NCI-H146 treated with DMSO at 0.1 percent for 48 hours (cell line): ENCODE measurements around the gene CDK2AP2.
"Not testable (repeated sequence)": the region's sequence is repeated elsewhere in the genome, so short reads cannot be mapped to it uniquely, and the experiment has no call there.

ENCODE experiments used
- DNase-seq: peaks from one replicate; lab custom pipeline; 2025; ENCODE audit not compliant: unreplicated experiment; lab: John Stamatoyannopoulos, UW

Gene CDK2AP2

DNA sequence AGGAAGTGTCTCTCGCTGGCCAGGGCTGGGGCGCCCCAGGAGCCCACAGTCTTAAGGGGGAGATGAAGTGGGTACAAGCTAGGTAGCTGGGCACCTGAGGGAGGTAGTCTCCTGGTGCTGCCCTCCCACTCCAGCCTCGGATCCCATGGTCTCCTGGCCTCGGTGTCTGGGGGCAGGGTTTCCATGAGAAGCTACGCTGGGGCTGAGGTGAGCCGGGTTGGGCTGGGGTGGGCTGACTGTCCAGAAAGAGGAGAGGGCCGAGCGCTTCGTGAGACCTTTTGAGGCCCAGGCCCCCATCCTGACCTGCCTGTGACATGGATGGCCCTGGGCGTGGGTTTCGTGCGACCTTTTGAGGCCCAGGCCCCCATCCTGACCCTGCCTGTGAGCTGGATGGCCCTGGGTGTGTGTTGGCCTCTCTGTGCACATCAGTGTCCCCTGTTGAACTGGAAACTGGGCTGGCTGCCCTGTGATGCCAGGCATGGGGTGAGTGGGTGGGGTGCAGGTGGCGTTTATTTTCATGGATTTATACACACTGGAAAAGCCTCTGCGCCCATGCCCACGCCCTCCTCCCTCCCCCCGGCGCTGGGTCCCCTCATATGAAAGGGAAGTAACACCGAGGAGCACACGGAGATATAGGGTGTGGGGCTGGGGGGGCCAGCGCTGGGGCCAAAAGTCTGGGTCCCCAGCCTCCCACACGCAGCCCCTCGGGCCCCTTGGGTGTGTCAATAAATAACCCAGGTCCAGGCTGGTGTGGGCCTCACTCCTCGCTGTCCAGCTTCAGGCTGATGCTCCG lies 16.5 kb downstream of the CDK2AP2 start:
- DNase-seq: no peak

- no peak for DNase-seq
Observed at GRCh38 chr11:67490727-67491065, 17.3 kb downstream of the CDK2AP2 start.

- DNase-seq: no peak
Observed at GRCh38 chr11:67489885-67490726, 17.9 kb downstream of the CDK2AP2 start.

DNA sequence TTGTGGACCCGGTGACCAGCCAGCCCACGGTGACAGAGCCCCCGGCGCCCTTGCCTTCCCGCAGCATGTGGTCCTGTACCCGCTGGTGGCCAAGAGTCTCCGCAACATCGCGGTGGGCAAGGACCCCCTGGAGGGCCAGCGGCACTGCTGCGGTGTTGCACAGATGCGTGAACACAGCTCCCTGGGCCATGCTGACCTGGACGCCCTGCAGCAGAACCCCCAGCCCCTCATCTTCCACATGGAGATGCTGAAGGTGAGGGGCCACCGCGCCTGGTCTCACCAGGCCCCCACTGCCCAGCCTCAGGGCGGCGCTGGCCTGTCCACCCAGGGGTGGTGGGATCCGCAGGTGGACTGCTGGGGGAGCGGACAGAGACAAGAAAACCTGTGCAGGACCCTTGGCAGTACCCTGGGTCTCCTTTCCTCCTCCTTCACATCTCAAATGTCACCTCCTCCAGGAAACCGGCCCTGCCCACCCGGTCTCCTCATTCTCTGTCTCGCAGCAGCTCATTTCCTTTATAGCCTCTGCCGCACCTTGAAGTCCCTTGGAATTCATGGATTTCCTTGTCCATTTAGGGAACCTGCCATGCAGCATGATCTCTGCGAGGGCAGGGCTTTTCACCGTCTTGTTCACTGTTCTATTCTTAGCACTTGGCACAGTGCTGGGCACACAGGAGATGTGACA lies 18.6 kb downstream of the CDK2AP2 start:
- DNase-seq: no peak

DNA sequence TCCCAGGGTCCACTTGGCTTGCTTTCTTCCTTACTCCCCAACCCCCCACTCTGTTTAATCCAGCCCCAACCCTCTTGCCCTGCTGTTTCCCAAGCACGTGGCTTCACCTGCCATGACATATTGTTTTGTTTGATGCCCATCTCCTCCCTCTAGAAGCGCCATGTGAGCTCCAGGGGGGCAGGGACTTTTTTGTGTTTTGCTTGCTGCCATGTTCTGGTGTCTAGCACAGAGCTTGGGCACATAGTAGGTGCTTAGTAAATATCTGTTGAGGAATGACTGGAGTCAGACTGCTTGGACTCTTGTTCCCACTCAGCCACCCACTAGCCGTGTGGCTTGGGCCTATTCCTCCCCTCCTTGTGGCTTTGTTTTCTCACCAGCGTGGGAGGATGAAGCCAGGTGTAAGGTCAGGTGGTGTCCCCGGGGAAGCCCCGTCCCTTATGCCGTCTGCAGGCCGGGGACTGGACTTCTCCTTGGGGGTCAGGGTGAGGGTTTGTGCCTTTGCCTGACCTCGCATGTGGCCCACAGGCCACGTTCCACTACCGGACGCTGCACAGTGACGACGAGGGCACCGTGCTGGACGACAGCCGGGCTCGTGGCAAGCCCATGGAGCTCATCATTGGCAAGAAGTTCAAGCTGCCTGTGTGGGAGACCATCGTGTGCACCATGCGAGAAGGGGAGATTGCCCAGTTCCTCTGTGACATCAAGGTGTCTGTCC lies 21.3 kb downstream of the CDK2AP2 start:
- no peak for DNase-seq

DNA sequence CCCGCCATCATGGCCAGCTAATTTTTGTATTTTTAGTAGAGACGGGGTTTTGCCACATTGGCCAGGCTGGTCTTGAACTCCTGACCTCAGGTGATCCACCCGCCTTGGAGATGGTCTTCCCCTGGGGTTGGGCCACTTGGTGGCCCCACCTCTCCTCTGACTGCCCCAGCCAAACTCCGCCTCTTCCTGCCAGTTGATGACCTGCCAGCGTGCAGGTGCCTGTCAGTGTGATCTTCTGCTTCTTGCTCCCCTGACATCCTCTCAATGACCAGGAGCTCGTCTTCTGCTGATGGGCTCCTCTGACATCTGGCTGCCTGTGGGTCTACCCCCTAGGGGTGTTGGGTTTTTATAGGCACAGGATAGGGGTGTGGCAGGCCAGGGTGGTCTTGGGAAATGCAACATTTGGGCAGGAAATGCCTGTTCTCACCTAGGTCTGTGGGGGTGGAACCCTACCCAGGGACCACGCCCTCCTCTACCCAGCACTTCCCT lies 22.0 kb downstream of the CDK2AP2 start:
- not testable (repeated sequence) for DNase-seq

- DNase-seq: no peak
Observed at GRCh38 chr11:67484847-67485311, 23.1 kb downstream of the CDK2AP2 start.

- DNase-seq: no peak
Observed at GRCh38 chr11:67483831-67484665, 23.9 kb downstream of the CDK2AP2 start.

DNA sequence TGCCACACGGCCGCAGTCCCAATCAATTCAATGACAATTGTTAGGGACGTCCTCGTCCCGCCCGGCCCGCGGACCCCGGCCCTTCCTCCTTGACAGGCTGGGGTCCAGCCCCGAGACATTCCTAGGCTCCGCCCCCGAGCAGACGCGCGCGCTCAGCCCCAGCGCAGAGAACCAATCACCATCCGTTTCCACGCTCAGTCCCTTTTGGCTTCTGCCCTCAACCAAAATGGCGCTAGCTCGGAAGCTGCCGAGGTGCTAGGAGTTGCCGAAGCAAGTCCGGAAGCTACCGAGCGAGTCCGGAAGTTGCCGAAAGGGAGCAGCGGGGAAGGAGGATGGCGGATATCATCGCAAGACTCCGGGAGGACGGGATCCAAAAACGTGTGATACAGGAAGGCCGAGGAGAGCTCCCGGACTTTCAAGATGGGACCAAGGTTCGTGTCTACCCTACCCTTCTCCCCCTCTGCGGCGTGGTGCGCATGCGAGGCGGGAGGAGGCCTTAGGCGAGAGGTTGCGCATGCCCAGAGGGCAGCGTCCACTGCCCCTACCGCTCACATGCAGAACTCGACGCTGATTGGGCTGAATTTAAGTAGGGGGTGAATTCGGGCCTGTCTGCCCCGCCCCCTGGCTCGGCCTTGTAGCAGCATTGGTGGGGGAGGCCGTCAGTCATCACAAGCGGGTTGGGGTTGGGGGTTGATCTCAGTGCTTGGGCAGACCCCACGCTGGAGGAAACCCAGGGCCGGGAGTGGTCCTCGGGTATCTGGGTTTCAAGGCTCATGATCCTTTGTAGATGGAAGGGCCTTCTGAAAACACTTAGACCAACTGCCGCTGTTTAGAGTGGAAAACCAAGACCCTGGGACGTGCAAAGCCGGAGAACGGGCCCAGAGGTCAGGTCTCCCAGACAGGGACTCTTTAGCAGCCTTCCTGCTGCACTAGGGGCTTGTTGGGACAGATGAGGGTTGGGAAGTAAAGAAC lies 24.8 kb downstream of the CDK2AP2 start, which contains the start of gene AIP:
Gene AIP (plus strand): TSS at position 200 of the 972 bp plus-strand sequence. CDS start 133 bp downstream, at position 333.
- DNase-seq: peak; percentile 99

DNA sequence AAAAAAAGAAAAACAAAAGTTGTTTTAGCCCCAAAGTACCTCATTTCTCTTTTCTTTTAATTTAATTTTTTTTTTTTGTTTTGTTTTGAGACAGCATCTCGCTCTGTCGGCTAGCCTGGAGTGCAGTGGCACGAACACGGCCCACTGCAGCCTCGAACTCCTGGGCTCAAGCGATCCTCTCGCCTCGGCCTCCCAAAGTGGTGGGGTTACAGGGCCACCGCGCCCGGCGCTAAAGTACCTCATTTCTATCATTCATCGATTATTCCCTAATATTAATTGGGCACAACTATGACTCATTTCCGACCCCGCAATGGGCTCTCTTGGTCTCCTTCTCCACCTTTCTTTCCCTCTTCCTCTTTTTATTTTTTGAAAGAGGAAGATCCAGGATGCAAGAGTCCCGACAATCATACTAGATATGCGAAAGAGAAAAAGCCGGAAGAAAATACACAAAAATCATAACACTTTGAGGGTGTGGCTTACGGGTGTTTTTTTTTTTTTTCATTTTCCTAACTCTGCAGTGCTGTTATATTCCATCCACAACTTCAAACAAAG lies 25.6 kb downstream of the CDK2AP2 start:
- no peak for DNase-seq

DNA sequence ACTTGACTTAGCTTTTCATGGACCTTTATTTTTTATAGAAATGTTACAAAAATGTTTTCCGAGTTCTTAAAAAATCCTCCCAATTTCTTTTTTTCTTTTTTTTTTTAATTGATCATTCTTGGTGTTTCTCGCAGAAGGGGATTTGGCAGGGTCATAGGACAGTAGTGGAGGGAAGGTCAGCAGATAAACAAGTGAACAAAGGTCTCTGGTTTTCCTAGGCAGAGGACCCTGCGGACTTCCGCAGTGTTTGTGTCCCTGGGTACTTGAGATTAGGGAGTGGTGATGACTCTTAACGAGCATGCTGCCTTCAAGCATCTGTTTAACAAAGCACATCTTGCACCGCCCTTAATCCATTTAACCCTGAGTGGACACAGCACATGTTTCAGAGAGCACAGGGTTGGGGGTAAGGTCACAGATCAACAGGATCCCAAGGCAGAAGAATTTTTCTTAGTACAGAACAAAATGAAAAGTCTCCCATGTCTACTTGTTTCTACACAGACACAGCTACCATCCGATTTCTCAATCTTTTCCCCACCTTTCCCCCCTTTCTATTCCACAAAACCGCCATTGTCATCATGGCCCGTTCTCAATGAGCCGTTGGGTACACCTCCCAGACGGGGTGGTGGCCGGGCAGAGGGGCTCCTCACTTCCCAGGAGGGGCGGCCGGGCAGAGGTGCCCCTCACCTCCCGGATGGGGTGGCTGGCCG lies 30.5 kb downstream of the CDK2AP2 start:
- not testable (repeated sequence) for DNase-seq

GRCh38 chr11:67476692-67477091 lies 31.3 kb downstream of the CDK2AP2 start:
- DNase-seq: not testable (repeated sequence)

- DNase-seq: no peak
Observed at GRCh38 chr11:67472882-67473281, 35.1 kb downstream of the CDK2AP2 start.

GRCh38 chr11:67470337-67471002 lies 37.5 kb downstream of the CDK2AP2 start:
- no peak for DNase-seq

DNA sequence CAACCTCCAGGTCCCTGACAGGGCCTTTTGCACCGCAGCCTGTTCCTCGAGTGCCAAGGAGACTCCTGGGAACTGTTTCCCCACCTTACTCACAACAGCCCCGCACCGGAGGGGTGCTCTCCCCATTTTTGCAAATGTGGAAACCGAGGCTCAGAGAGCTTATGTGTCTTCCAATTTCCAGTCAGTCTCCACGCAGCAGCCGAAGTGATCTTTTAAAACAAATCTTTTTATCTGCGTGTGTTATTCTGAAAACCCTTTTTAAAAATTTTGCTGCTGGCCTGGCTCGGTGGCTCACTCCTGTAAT lies 38.5 kb downstream of the CDK2AP2 start:
- DNase-seq: no peak

GRCh38 chr11:67468759-67469507 lies 39.0 kb downstream of the CDK2AP2 start, which contains the start of gene TMEM134:
Gene TMEM134 (minus strand): TSS chr11:67469251. CDS start chr11:67469192, 59 bp downstream.
- DNase-seq: peak; percentile 83

- no peak for DNase-seq
Observed at GRCh38 chr11:67468456-67468758, 39.6 kb downstream of the CDK2AP2 start.
